HG03521 (cell line): ENCODE measurements around the gene WBP2NL.
"Not testable (repeated sequence)": the region's sequence is repeated elsewhere in the genome, so short reads cannot be mapped to it uniquely, and the experiment has no call there.

Experiments used
- ATAC-seq: cut with Tn5 transposase; IDR thresholded peaks from one replicate; pipeline ENCODE4 v1.9.1; 2021; ENCODE audit warnings: mild to moderate bottlenecking, moderate library complexity; ENCODE audit not compliant: unreplicated experiment

The WBP2NL gene

DNA sequence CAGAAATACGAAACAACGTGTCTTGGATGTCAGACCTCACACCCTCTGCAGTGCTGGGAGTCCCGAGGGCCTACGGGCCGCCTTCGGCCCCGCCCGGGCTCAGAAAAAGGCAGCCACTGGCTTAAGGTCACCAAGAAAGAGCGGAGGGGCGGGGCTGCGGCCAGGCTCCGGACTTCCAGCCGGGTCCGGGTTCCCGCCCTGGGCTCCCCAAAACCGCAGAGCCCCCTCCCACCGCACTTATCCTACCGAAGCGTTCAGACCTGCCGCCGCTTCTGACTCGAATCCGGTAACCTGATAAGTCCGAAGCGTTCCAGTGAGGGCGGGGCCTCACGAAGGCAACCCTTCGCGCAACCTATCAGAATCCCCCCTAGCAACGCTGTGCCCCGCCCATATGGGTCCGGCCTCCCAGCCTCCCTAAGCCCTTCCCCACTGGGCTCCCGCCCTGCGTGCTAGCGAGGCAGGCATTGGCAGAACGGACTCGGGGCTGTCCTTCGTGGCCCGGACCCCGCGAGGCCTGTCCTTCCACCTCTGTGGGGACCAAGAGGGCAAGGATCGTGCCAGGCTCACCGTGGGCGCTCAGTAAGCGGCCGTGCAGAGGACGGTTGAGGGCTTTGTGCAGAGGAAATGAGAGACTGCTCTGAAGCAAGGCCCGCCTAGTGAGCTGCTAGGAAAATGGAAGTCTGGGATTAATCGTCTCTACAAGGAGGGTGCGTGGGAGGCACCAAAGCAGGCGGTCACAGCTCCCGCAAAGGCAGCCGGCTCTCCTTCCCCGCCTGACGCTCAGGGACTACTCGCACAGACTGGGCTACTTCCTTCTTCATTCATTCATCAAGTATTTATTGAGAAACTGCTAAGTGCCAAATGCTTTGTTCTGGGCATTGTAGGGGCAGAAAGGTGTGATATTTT lies 72.2 kb downstream of the WBP2NL start, which contains the start of gene NAGA:
Gene NAGA, minus strand, starts transcription at position 296 of the 906 bp plus-strand sequence. CDS start 515 bp downstream, outside the sequence.
- peak; percentile 86 for ATAC-seq

DNA sequence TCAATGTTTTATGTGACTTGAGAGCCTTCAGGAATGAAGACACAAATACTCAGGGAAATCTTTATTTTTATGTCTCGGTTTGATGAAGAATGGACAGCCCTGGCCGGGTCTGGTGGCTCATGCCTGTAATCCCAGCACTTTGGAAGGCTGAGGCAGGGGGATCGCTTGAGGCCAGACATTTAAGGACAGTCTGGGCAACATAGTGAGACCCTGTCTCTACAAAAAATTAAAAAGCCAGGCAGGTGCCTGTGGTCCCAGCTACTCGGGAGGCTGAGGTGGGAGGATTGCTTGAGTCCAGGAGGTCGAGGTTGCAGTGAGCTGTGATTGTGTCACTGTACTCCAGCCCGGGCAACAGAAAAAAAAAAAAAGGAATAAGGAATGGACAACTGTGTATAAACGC lies 72.9 kb downstream of the WBP2NL start:
- ATAC-seq = not testable (repeated sequence)

DNA sequence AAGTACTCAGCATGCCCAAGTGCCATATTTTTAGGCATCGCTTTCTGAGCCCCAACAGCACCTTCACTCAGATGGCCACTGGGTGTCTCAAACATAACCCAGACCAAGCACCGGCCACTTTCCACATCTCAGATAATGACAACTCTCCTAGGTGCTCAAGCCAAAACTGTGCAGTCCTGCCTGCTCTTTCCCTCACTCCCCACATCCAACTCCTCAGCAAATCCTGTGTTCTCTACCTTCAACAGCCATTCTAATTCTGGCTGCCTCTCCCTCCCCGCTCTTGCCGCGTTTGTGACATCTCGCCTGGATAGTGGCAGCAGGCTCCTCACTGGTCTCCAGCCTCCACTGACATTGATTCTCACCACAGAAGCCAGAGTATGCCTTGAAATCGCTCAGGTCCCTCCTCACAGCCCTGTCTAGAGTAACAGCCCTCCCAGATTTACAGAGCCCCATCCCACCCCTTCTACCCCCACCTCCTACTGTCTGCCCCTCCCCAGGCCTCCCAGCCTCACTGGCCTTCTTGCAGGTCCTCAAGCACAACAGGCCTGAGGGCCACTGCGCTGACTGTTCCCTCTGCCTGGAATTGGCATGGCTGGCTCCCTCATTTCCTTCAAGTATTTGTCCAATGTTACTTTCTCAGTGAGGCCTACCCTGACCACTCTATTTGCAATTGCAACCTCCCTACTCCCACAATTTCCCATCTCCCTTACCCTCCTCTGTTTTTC lies 74.2 kb downstream of the WBP2NL start:
- ATAC-seq = no peak

DNA sequence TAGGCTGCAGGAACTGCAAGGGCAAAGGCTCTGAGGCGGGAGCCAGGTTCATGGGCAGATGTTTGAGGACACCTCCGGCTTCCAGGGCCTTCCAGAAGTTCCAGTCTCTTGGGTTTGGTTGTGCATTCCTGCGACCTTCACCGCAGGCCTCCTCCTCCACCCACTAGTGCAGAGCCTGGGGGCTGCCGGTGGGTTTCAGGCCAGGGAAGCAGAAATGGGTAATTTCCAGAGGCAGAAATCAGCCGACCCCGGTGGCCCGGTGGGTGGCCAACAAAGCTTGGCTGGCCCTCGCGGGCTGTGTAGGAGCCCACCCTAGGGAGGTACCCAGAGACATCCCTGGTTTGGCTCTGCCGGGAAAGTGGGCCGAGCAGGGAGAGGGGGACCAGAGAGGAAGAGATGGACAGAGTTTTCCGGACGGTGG lies 75.0 kb downstream of the WBP2NL start:
- no peak for ATAC-seq

DNA sequence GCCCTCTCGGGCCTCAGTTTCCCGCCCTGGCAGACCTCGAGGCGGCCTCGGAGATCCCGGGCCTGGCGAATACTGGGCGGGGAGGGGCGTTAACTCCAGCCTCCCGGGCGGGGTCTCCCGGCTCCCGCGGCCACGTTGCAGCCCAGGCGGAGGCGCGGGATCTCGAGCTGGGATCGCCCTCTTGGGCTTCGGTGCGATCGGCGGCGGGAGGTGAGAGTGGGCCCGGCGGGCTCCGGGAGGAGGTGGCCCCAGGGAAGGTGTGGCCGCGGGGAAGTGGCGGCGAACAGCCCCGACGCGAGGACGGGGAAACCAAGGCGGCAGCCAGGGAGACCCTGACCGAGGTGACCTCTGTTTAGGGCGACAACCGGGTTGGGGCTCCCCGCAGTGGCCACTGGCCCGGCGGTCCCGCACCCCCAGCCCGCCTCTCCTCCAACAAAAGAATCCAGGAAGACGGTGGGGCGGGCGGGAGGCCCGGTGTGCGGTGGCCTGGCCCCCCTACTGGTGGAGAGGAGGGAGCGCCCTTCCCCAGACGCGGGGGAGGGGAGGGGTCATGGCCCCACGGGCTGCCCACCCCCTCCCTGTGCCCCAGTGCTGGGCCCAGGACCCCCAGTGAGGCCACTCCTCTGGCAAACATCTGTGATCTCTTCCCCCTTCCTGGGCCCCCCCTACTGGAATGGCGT lies 75.7 kb downstream of the WBP2NL start, which contains the start of gene PHETA2:
Gene PHETA2, plus strand, starts transcription at position 117 of the 680 bp plus-strand sequence. CDS start 3,046 bp downstream, outside the sequence.
- no peak for ATAC-seq

DNA sequence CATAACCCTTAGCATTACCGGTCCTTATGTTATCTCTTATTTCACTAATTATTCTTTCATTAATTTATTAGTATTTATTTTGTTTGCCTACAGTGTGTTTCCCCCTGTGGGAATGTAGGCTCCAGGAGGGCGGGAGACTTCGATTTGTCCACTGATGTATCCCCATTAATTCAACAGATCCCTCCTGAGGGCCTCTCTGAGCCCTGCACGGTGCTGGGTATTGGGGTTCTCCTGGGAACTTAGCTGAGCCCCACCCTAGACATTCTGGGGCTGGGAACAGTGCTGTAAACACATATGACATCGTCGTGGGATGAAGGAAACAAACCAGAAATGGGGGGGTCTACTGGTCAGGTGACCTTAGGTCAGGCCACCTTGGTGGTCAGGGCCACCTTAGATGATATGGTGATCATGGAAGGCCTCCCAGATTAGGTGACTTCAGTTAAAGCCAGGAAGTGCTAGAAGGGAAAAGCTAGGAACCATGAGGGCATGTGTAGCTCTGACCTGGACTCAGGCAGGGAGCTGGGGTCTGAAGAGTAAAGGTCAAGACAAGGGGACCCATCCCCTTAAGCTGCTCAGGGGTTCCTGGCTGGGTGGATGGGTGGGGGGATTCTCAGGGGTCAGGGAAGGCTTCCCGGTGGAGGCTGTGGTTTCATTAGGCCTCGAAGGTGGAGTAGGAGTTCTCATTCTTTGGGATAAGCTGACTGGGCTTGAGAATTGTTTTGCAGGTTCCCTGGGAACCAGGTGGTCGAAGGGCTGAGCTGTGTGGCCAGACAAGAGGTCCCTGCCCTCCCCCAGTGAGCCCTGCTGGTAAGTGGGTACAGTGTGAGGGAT lies 76.5 kb downstream of the WBP2NL start:
- ATAC-seq = no peak

DNA sequence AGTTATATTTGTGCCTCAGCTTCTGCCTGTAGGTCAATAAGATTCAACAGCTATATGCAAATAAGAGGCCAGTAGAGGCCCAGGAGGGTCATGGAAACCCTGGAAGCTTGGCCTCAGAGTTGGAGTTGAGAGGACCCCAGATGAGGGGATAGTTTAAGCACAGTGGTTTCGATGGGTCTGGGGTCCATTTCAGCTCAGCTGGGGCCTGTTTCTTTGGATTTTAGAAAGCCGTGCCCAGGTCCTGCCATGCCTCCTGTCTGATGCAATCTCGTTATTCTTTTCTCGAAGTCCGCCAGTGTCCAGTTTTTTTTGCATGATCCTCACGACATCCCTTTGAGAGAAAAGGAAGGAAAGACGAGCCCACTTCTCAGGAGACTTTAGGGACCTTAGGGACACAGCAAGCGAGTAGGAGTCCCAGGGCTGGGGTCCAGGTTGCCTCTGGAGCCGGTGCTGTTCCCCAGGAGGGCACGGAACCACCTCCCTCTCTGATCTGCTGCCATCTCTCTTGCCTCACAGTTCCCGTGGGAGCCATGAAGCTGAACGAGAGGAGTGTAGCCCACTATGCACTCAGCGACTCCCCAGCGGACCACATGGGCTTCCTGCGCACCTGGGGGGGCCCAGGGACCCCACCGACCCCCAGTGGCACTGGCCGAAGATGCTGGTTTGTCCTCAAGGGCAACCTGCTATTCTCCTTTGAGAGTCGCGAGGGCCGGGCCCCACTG lies 78.3 kb downstream of the WBP2NL start:
- ATAC-seq = no peak

DNA sequence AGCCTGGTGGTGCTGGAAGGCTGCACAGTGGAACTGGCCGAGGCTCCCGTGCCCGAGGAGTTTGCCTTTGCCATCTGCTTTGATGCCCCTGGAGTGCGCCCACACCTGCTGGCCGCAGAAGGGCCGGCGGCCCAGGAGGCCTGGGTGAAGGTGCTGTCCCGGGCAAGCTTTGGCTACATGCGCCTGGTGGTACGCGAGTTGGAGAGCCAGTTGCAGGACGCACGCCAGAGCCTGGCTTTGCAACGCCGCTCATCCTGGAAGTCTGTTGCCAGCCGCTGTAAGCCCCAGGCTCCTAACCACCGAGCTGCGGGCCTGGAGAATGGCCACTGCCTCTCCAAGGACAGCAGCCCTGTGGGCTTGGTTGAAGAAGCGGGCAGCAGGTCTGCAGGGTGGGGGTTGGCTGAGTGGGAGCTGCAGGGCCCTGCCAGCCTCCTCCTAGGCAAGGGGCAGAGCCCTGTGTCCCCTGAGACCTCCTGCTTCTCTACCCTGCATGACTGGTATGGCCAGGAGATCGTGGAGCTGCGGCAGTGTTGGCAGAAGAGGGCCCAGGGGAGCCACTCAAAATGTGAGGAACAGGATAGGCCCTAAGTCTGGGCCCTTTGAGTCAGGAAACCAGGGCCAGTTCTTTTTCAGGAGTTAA lies 79.0 kb downstream of the WBP2NL start:
- no peak for ATAC-seq
